Measurements from ENCODE around the gene RESF1. TPM values are rescaled to one million over a fixed set of nuclear protein-coding genes. Genes with fewer than 3 reads are reported as not detected.

The RESF1 gene
- polyA plus RNA-seq, 1 experiment: 16.9 TPM

- H3K27me3 ChIP-seq (ENCODE audit: control insufficient read depth, insufficient read depth, low read length): no peaks in the 10 kb centered on the region
- no peak for TF ChIP-seq CTCF (IDR thresholded peaks at IDR 0.05; ENCODE audit: low read depth, low read length)
- no peak overlapping the region for H3K27ac ChIP-seq (ENCODE audit: low read depth, low read length)
- ChIA-PET POLR2A (interaction anchor here (0.6 kb wide), 1 partner anchor 403 kb away, joined by 5 read pairs; no protein-coding TSS in a partner anchor), CTCF (no interaction called here)
- DNase-seq (ENCODE audit: low read depth, low spot score): no peak
- H3K4me3 ChIP-seq (ENCODE audit: low read depth, low read length): no peak overlapping the region
- no peaks in the 10 kb centered on the region for H3K9me3 ChIP-seq (ENCODE audit: control insufficient read depth, insufficient read depth, low read length)
These were observed 30.6 kb downstream of the RESF1 start for GRCh38 chr12:31989571-31990362.

- ChIA-PET POLR2A (interaction anchor here (0.7 kb wide), 1 partner anchor 254 kb away, joined by 3 read pairs; no protein-coding TSS in a partner anchor), CTCF (no interaction called here)
- no peak for DNase-seq (ENCODE audit: low read depth, low spot score)
- Histone ChIP-seq H3K9me3 (ENCODE audit: control insufficient read depth, insufficient read depth, low read length) (no peaks in the 10 kb centered on the region), H3K27ac (ENCODE audit: low read depth, low read length) (no peak overlapping the region), H3K4me3 (ENCODE audit: low read depth, low read length) (no peak overlapping the region), H3K27me3 (ENCODE audit: control insufficient read depth, insufficient read depth, low read length) (no peaks in the 10 kb centered on the region)
- no peak for TF ChIP-seq CTCF (IDR thresholded peaks at IDR 0.05; ENCODE audit: low read depth, low read length)
These were observed 31.9 kb downstream of the RESF1 start for GRCh38 chr12:31991146-31991545.

DNA sequence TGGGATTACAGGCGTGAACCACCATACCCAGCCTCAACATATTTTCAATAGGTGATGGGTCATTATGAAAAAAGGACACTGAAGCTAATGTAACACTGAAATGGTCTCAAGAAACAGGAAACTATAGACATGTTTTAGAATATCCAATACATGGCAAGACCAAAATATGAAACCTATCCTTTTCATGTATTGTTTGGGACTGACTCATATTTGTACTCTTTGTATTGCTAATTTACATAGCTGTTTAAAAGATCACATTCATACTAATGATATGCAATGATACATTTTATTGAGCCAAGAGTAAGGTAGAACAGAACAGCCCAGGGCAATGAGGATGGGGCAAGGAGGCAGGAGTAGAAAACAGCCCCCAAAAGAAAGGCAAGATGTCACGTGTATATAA lies 32.6 kb downstream of the RESF1 start:
- CTCF ChIA-PET: no interaction called here
- POLR2A ChIA-PET: no interaction called here
- no peaks in the 10 kb centered on the region for H3K27me3 ChIP-seq (ENCODE audit: control insufficient read depth, insufficient read depth, low read length)
- H3K27ac ChIP-seq (ENCODE audit: low read depth, low read length): no peak overlapping the region
- no peak for DNase-seq (ENCODE audit: low read depth, low spot score)
- H3K4me3 ChIP-seq (ENCODE audit: low read depth, low read length): no peak overlapping the region
- H3K9me3 ChIP-seq (ENCODE audit: control insufficient read depth, insufficient read depth, low read length): no peaks in the 10 kb centered on the region
- TF ChIP-seq CTCF (IDR thresholded peaks at IDR 0.05; ENCODE audit: low read depth, low read length): no peak

DNA sequence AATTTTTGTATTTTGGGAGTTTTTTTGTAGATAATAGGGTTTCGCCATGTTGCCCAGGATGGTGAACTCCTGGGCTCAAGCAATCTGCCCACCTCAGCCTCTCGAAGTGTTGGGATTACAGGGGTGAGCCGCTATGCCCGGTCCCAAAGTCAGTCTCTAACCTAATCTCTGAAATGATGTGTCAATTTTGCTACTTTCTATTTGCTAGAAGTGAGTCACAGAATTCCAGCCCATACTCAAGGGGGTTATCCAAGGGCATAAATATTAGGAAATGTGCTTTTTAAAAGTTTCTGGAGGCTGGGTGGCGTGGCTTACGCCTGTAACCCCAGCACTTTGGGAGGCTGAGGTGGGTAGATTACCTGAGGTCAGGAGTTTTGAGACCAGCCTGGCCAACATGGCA lies 40.5 kb downstream of the RESF1 start:
- Histone ChIP-seq H3K27ac (ENCODE audit: low read depth, low read length) (no peak overlapping the region), H3K27me3 (ENCODE audit: control insufficient read depth, insufficient read depth, low read length) (no peaks in the 10 kb centered on the region), H3K4me3 (ENCODE audit: low read depth, low read length) (no peak overlapping the region), H3K9me3 (ENCODE audit: control insufficient read depth, insufficient read depth, low read length) (no peaks in the 10 kb centered on the region)
- TF ChIP-seq CTCF (IDR thresholded peaks at IDR 0.05; ENCODE audit: low read depth, low read length): no peak
- ChIA-PET POLR2A (no interaction called here), CTCF (interaction anchor here (1.4 kb wide), 1 partner anchor 60 kb away, joined by 3 read pairs; no protein-coding TSS in a partner anchor)
- no peak for DNase-seq (ENCODE audit: low read depth, low spot score)

- no peaks in the 10 kb centered on the region for H3K9me3 ChIP-seq (ENCODE audit: control insufficient read depth, insufficient read depth, low read length)
- no peak overlapping the region for H3K4me3 ChIP-seq (ENCODE audit: low read depth, low read length)
- ChIA-PET CTCF (interaction anchor here (0.7 to 1.4 kb wide), 2 partner anchors 23 to 60 kb away, joined by 3 read pairs; no protein-coding TSS in a partner anchor), POLR2A (no interaction called here)
- no peak for DNase-seq (ENCODE audit: low read depth, low spot score)
- no peak for TF ChIP-seq CTCF (IDR thresholded peaks at IDR 0.05; ENCODE audit: low read depth, low read length)
- H3K27me3 ChIP-seq (ENCODE audit: control insufficient read depth, insufficient read depth, low read length): no peaks in the 10 kb centered on the region
- no peak overlapping the region for H3K27ac ChIP-seq (ENCODE audit: low read depth, low read length)
These were observed 41.3 kb downstream of the RESF1 start for GRCh38 chr12:32000373-32001005.

Data from AG04450 (cell line).